HFFc6 (cell line): Measurements from ENCODE around the gene TDRD1. TPM values are rescaled to one million over a fixed set of nuclear protein-coding genes. Genes with fewer than 3 reads are reported as not detected.

Source experiments
- DNase-seq: peaks from one replicate; pipeline ENCODE4 v3.0.0-alpha.2; 2018
- H3K27ac Mint-ChIP-seq: 2 replicates; pipeline ENCODE4 v1.8.0; 2020; ENCODE audit warnings: mild to moderate bottlenecking, mixed read lengths
- H3K27me3 Mint-ChIP-seq: 2 replicates; pipeline ENCODE4 v1.8.0; 2021; ENCODE audit warnings: mild to moderate bottlenecking, moderate library complexity, mixed read lengths; ENCODE audit not compliant: insufficient read depth
- H3K36me3 Mint-ChIP-seq: 2 replicates; pipeline ENCODE4 v1.8.0; 2021; ENCODE audit warnings: low read depth, mixed read lengths
- H3K4me1 Mint-ChIP-seq: 2 replicates; pipeline ENCODE4 v1.8.0; 2020; ENCODE audit warnings: low read depth, mixed read lengths
- H3K4me3 Mint-ChIP-seq: 2 replicates; pipeline ENCODE4 v1.8.0; 2020; ENCODE audit warnings: mild to moderate bottlenecking, moderate library complexity, mixed read lengths
- H3K9me3 Mint-ChIP-seq: 2 replicates; pipeline ENCODE4 v1.8.0; 2020; ENCODE audit warnings: mild to moderate bottlenecking, mixed read lengths
- total RNA-seq, 6 experiments: library from RNA; stranded (reverse); fragmentation: NEBNext Ultra II Directional; extraction: Animal tissue kit (Norgen Biotek cat#: 25700); gene quantifications; 2 replicates in 1 of 6; 3 replicates in 5 of 6; pipeline ENCODE4 v1.2.3, GENCODE V29; 2021
- TF ChIP-seq, protein P1 (sequence below): fragments of 200-600 bp; sonication (generic); IDR thresholded peaks from 2 replicates; pipeline ENCODE4 v1.5.0; 2021; ENCODE audit warnings: antibody characterized with exemption, mild to moderate bottlenecking

The TDRD1 gene
- total RNA-seq, 6 experiments from 2014 or later: not detected

DNA sequence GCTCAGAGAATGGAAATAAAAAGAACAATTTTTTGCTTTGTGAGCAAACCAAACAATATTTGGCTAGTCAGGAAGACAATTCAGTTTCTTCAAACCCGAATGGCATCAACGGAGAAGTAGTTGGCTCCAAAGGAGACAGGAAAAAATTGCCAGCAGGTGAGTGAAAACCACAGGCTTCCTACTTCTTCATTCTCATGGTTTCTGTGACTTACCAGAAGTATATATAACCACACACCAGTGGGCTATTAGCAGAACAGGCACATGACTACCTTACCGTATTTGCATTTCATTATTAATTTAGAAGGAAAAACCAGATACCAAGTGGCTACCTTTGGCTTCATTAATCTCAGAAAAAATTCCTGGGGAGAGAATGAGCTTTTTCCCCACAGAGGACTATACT lies 8.8 kb downstream of the TDRD1 start:
- H3K27ac Mint-ChIP-seq: no peak overlapping the region
- TF ChIP-seq, protein P1, sequence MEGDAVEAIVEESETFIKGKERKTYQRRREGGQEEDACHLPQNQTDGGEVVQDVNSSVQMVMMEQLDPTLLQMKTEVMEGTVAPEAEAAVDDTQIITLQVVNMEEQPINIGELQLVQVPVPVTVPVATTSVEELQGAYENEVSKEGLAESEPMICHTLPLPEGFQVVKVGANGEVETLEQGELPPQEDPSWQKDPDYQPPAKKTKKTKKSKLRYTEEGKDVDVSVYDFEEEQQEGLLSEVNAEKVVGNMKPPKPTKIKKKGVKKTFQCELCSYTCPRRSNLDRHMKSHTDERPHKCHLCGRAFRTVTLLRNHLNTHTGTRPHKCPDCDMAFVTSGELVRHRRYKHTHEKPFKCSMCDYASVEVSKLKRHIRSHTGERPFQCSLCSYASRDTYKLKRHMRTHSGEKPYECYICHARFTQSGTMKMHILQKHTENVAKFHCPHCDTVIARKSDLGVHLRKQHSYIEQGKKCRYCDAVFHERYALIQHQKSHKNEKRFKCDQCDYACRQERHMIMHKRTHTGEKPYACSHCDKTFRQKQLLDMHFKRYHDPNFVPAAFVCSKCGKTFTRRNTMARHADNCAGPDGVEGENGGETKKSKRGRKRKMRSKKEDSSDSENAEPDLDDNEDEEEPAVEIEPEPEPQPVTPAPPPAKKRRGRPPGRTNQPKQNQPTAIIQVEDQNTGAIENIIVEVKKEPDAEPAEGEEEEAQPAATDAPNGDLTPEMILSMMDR: no peak
- DNase-seq: no peak
- H3K4me3 Mint-ChIP-seq: no peak overlapping the region
- H3K36me3 Mint-ChIP-seq: no peaks in the 10 kb centered on the region
- H3K27me3 Mint-ChIP-seq: peaks cover 14% of the 10 kb centered on the region
- no peaks in the 10 kb centered on the region for H3K4me1 Mint-ChIP-seq
- H3K9me3 Mint-ChIP-seq: no peaks in the 10 kb centered on the region

DNA sequence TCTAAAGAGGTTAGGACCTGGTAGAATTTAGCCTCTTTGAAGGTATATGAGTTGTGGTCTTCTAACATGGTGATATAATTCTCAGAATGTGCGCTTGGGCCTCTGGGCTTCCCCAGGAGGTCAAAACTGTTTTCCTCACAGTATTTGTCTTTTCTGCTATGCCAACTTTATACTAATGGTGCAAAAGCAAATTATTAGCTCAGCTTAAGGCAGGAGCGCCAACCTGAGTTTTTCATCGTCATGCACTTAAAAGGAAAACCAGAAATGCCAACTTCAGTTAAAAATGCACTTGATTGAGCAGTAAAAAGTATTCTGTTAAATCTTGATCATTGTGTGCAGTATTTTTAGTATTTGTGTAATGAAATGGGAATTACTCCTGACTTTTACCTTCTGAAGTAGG lies 9.7 kb downstream of the TDRD1 start:
- Mint-ChIP-seq H3K27ac (no peak overlapping the region), H3K4me1 (no peaks in the 10 kb centered on the region), H3K36me3 (no peaks in the 10 kb centered on the region), H3K27me3 (peaks cover 14% of the 10 kb centered on the region), H3K4me3 (no peak overlapping the region), H3K9me3 (no peaks in the 10 kb centered on the region)
- TF ChIP-seq, protein P1: no peak
- no peak for DNase-seq

DNA sequence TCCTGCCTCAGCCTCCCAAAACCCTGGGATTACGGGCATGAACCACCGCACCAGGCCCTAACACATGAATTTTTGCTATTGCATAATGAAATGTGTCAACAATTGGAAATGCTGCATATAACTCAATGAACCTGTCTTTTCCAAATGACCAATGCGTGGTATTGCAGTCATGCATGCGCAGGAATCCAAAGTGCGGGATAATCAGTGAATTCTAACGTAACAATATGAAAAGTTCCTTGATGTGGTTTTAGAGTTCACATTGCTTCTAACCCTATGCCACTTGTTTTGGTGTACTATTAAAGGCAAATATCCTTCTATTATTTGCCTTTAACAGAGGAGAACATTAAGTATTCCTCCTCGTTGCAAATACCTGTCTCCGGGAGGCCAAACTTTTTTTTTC lies 10.5 kb downstream of the TDRD1 start:
- TF ChIP-seq, protein P1: no peak
- DNase-seq: no peak
- Mint-ChIP-seq H3K9me3 (no peaks in the 10 kb centered on the region), H3K36me3 (no peaks in the 10 kb centered on the region), H3K4me3 (no peak overlapping the region), H3K27me3 (peaks cover 14% of the 10 kb centered on the region), H3K4me1 (no peaks in the 10 kb centered on the region), H3K27ac (no peak overlapping the region)

DNA sequence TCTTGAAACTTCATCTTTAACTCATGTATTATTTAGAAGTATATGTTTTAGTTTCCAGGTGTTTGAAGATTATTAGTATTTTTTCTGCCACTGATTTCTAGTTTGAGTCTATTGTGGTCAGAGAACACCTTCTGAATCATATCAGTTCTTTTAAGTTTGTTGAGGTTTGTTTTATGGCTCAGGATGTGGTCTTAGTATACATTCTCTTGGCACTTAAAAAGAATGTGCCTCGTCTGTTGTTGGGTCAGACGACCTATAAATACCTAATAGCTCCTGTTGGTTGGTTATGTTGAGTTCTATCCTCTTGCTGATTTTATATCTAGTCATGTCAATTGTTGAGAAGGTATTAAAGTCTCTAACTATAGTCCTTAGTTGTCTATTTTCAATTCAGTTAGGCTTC lies 15.9 kb downstream of the TDRD1 start:
- H3K36me3 Mint-ChIP-seq: no peaks in the 10 kb centered on the region
- H3K27me3 Mint-ChIP-seq: peaks cover 15% of the 10 kb centered on the region
- H3K9me3 Mint-ChIP-seq: no peaks in the 10 kb centered on the region
- H3K4me3 Mint-ChIP-seq: no peak overlapping the region
- no peaks in the 10 kb centered on the region for H3K4me1 Mint-ChIP-seq
- DNase-seq: no peak
- H3K27ac Mint-ChIP-seq: no peak overlapping the region
- TF ChIP-seq, protein P1: no peak

DNA sequence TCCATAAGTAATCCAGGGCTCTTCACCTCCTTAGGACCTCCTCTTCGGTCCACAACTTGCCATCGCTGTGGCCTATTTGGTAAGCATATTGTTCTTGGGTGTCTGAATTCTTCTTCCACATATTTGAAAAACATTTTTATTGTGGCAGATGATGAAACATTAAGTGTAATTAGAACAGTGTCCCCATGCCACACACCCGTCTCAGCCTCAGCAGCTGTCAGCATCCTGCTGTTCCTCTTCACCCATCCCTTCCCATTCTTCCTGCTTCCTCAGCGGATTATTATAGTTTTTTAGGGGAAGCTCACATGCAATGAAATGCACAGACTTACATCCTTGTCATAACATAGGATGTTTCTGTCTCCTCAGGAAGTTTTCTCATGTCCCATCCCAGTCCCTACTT lies 20.1 kb downstream of the TDRD1 start:
- Mint-ChIP-seq H3K27ac (no peak overlapping the region), H3K9me3 (no peaks in the 10 kb centered on the region), H3K4me3 (no peak overlapping the region), H3K27me3 (peaks cover 29% of the 10 kb centered on the region), H3K36me3 (no peaks in the 10 kb centered on the region), H3K4me1 (no peaks in the 10 kb centered on the region)
- TF ChIP-seq, protein P1: no peak
- DNase-seq: no peak

DNA sequence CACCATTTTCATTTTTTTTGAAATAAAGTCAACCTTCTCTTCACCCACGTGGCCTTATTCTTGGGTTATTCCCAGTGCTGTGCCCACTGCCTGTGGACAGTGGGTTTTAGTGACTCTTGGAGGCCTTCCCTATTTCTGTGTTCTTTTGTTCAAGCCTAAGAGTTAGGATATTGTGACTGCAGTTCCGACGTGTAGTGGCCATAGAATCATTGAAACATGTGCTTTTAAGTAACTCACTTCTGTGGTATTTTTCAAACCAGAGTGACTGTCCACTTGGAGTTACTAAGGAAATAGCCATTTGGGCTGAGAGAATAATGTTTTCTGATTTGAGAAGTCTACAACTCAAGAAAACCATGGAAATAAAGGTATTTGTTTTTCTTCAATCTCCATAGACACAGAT lies 23.7 kb downstream of the TDRD1 start:
- peaks cover 31% of the 10 kb centered on the region for H3K27me3 Mint-ChIP-seq
- DNase-seq: no peak
- no peaks in the 10 kb centered on the region for H3K9me3 Mint-ChIP-seq
- no peak overlapping the region for H3K27ac Mint-ChIP-seq
- no peak overlapping the region for H3K4me3 Mint-ChIP-seq
- TF ChIP-seq, protein P1: no peak
- no peaks in the 10 kb centered on the region for H3K36me3 Mint-ChIP-seq
- H3K4me1 Mint-ChIP-seq: no peaks in the 10 kb centered on the region
